DND-41 (cell line): ENCODE data around the gene IGFBP7.

Source experiments
- ATAC-seq: fragments of 200-7000 bp; cut with Tn5 transposase; 3 replicates; pipeline ENCODE4 v1.9.1; 2021; ENCODE audit warnings: low read depth; ENCODE audit not compliant: insufficient read depth
- DNase-seq: peaks from one replicate; pipeline ENCODE4 v3.0.0-alpha.2; 2020
- H2AFZ ChIP-seq: 2 replicates; pipeline ENCODE4 v1.6.0; 2012; ENCODE audit warnings: low read depth, low read length
- H3K27ac ChIP-seq: 2 replicates; pipeline ENCODE4 v1.5.1; 2012; ENCODE audit warnings: low read length, inconsistent platforms
- H3K27me3 ChIP-seq: fragments of 200-600 bp; sonication (generic); 2 replicates; pipeline ENCODE4 v1.6.0; 2012; ENCODE audit warnings: low read length, mild to moderate bottlenecking, inconsistent platforms; ENCODE audit not compliant: insufficient read depth, poor library complexity
- H3K36me3 ChIP-seq: 2 replicates; pipeline ENCODE4 v1.5.1; 2012; ENCODE audit warnings: low read length, inconsistent platforms; ENCODE audit not compliant: insufficient read depth
- H3K4me1 ChIP-seq: 2 replicates; pipeline ENCODE4 v1.5.1; 2012; ENCODE audit warnings: mild to moderate bottlenecking, low read length; ENCODE audit not compliant: insufficient read depth
- H3K4me2 ChIP-seq: 2 replicates; pipeline ENCODE4 v1.6.0; 2012; ENCODE audit warnings: mild to moderate bottlenecking, moderate library complexity, low read length, inconsistent platforms; ENCODE audit not compliant: insufficient read depth
- H3K4me3 ChIP-seq, 2 experiments: fragments of 200-600 bp in 1 of 2; shearing (Covaris generic) in 1 of 2; 2 replicates each; pipeline ENCODE4 v1.5.1; 2012 to 2016; ENCODE audit warnings: inconsistent platforms in 2 of 2, low read length in 2 of 2, mild to moderate bottlenecking in 2 of 2, low read depth in 1 of 2, moderate library complexity in 1 of 2
- H3K79me2 ChIP-seq: 2 replicates; pipeline ENCODE4 v1.6.0; 2012; ENCODE audit warnings: low read length, inconsistent platforms; ENCODE audit not compliant: insufficient read depth
- H3K9ac ChIP-seq: 2 replicates; pipeline ENCODE4 v1.6.0; 2012; ENCODE audit warnings: low read depth, mild to moderate bottlenecking, inconsistent platforms, low read length, moderate library complexity
- H3K9me3 ChIP-seq: 2 replicates; pipeline ENCODE4 v1.5.1; 2012; ENCODE audit warnings: low read length, moderate library complexity, mild to moderate bottlenecking, inconsistent platforms; ENCODE audit not compliant: insufficient read depth, severe bottlenecking
- H4K20me1 ChIP-seq: 2 replicates; pipeline ENCODE4 v1.6.0; 2012; ENCODE audit warnings: low read length; ENCODE audit not compliant: insufficient read depth
- CTCF ChIP-seq: IDR thresholded peaks from 2 replicates; pipeline ENCODE4 v1.5.1; 2012; ENCODE audit warnings: borderline replicate concordance, low read length, moderate library complexity, mild to moderate bottlenecking; ENCODE audit not compliant: poor library complexity, severe bottlenecking; ENCODE audit errors: extremely low read depth
- EZH2 ChIP-seq: IDR thresholded peaks from 3 replicates; pipeline ENCODE4 v1.6.1; 2012; ENCODE audit warnings: borderline replicate concordance, low read depth, mild to moderate bottlenecking, moderate library complexity, low read length, inconsistent platforms; ENCODE audit not compliant: severe bottlenecking

The IGFBP7 gene

DNA sequence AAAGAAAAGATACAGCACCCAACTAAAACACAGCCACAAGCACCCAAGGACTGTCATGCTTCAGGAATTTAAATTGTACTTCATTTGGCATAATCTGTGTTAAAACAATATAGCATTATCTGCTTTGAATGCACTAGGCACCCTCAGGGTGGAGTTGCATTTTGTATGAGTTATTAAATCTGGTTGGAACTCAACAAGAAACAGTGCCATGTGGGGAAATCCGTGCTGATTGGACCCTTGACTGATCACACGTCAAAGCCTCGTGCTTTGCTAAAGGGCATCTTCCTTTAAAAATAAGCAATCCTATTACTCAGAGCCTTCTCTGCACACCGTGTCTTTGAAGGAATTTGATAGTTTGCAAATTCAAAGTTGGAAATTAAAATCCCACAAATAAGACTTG is 35.4 kb downstream of the IGFBP7 start:
- TF ChIP-seq EZH2 = no peak
- no peaks in the 10 kb centered on the region for H4K20me1 ChIP-seq

DNA sequence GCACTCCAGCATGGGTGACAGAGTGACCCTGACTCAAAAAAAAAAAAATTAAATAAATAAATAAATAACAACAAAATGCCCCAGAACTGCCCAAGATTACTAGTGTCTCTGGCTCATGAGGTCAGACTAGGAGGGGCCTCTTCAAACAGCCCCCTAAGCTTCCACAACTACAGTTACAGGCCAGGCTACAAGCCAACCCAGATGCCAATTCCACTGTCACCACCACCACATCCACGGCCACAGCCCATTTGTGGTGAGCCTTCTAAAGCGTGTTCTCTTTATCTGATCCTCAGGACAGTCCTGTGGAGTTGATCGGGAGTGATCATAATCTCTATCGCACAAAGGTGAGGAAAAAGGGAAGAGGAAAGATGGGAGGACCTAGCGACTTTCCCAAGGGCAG is 36.6 kb downstream of the IGFBP7 start:
- Histone ChIP-seq H3K4me3 (no peak overlapping the region), H3K9ac (no peak overlapping the region), H3K27me3 (no peaks in the 10 kb centered on the region), H3K27ac (no peak overlapping the region), H3K4me2 (no peak overlapping the region), H3K9me3 (no peaks in the 10 kb centered on the region), H4K20me1 (no peaks in the 10 kb centered on the region), H3K79me2 (no peaks in the 10 kb centered on the region), H3K4me1 (no peaks in the 10 kb centered on the region), H3K36me3 (no peaks in the 10 kb centered on the region), H2AFZ (no peak overlapping the region)
- no peak for DNase-seq
- ATAC-seq = no peak
- TF ChIP-seq EZH2 (no peak), CTCF (no peak)

More for the DNA sequence above, 35.4 kb downstream of the IGFBP7 start:
- Histone ChIP-seq H3K9me3 (no peaks in the 10 kb centered on the region), H3K79me2 (no peaks in the 10 kb centered on the region), H3K9ac (no peak overlapping the region), H3K4me1 (no peaks in the 10 kb centered on the region), H3K27ac (no peak overlapping the region), H3K36me3 (no peaks in the 10 kb centered on the region), H3K27me3 (peaks cover 4% of the 10 kb centered on the region), H3K4me3 (no peak overlapping the region), H2AFZ (no peak overlapping the region), H3K4me2 (no peak overlapping the region)
- ATAC-seq (no peak), DNase-seq (no peak)

DNA sequence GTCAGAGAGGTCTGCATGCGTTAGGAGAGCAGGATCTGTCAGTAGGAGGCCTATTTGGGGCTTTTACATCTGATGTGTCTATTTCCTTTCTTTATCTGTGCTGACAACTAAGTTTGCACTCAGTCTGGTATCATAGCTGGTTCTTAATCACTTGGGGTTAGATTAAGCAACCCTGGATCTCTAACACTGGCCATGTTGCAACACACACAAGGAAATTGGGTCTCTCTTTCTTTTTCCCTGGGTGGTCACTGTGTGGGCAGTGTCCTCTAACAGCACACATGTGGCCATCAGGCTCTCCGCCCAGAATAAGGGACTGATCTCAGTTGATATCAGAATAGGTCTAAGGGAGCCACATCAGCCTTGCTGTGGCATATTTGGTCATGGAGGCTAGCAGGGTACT is 38.9 kb downstream of the IGFBP7 start:
- ATAC-seq = no peak
- H3K4me2 ChIP-seq = no peak overlapping the region
- no peak for DNase-seq

GRCh38 chr4:57070461-57070860 is 39.7 kb downstream of the IGFBP7 start:
- ATAC-seq (no peak), DNase-seq (no peak)
- no peak for TF ChIP-seq CTCF
- TF ChIP-seq EZH2 = no peak
- no peak overlapping the region for H3K4me2 ChIP-seq
- H3K4me3 ChIP-seq = no peak overlapping the region
- H3K4me1 ChIP-seq = no peaks in the 10 kb centered on the region
- no peak overlapping the region for H3K9ac ChIP-seq
- H3K27ac ChIP-seq = no peak overlapping the region
- no peaks in the 10 kb centered on the region for H4K20me1 ChIP-seq
- H3K36me3 ChIP-seq = no peaks in the 10 kb centered on the region
- no peaks in the 10 kb centered on the region for H3K9me3 ChIP-seq
- no peak overlapping the region for H2AFZ ChIP-seq
- no peaks in the 10 kb centered on the region for H3K79me2 ChIP-seq
- no peaks in the 10 kb centered on the region for H3K27me3 ChIP-seq

More for the DNA sequence above, 38.9 kb downstream of the IGFBP7 start:
- TF ChIP-seq CTCF = no peak
- no peak for TF ChIP-seq EZH2
- no peaks in the 10 kb centered on the region for H3K79me2 ChIP-seq
- no peak overlapping the region for H2AFZ ChIP-seq
- no peak overlapping the region for H3K4me3 ChIP-seq
- no peaks in the 10 kb centered on the region for H3K4me1 ChIP-seq
- H4K20me1 ChIP-seq = no peaks in the 10 kb centered on the region
- no peaks in the 10 kb centered on the region for H3K27me3 ChIP-seq
- H3K9ac ChIP-seq = no peak overlapping the region
- H3K9me3 ChIP-seq = no peaks in the 10 kb centered on the region
- H3K36me3 ChIP-seq = no peaks in the 10 kb centered on the region
- no peak overlapping the region for H3K27ac ChIP-seq
